GM23338 (cell line): ENCODE results near the gene ZDHHC8. TPM values are rescaled to one million over a fixed set of nuclear protein-coding genes. Genes with fewer than 3 reads are reported as not detected.

Experiments used
- ATAC-seq: fragments of 200-7000 bp; cut with Tn5 transposase; 3 replicates; pipeline ENCODE4 v1.9.1; 2020
- DNase-seq: peaks from one replicate; pipeline ENCODE4 v3.0.0-alpha.2; 2015; ENCODE audit warnings: low spot score
- H2AFZ ChIP-seq: fragments of 200-600 bp; sonication (generic); 2 replicates; pipeline ENCODE4 v1.8.0; 2016; ENCODE audit warnings: antibody characterized with exemption, mild to moderate bottlenecking, moderate library complexity
- H3F3A ChIP-seq: fragments of 200-600 bp; sonication (generic); replicated peaks from 2 replicates; pipeline ENCODE4 v1.8.0; 2017; ENCODE audit warnings: antibody characterized with exemption, mixed run types, low read depth
- H3K27ac ChIP-seq: fragments of 200-600 bp; sonication (generic); 2 replicates; pipeline ENCODE4 v1.6.1; 2016; ENCODE audit warnings: low read depth
- H3K27me3 ChIP-seq: fragments of 200-600 bp; sonication (generic); 2 replicates; pipeline ENCODE4 v1.8.0; 2016; ENCODE audit warnings: mild to moderate bottlenecking, mixed run types, moderate library complexity; ENCODE audit not compliant: insufficient read depth
- H3K36me3 ChIP-seq: fragments of 200-600 bp; sonication (generic); 2 replicates; pipeline ENCODE4 v1.8.0; 2016; ENCODE audit warnings: mild to moderate bottlenecking; ENCODE audit not compliant: insufficient read depth
- H3K4me1 ChIP-seq: fragments of 200-600 bp; sonication (generic); 2 replicates; pipeline ENCODE4 v1.8.0; 2016; ENCODE audit warnings: mild to moderate bottlenecking, moderate library complexity; ENCODE audit not compliant: insufficient read depth
- H3K4me2 ChIP-seq: fragments of 200-600 bp; sonication (generic); 2 replicates; pipeline ENCODE4 v1.7.1; 2017; ENCODE audit warnings: mixed run types
- H3K4me3 ChIP-seq: fragments of 200-600 bp; sonication (generic); 2 replicates; pipeline ENCODE4 v1.6.1; 2016; ENCODE audit warnings: mixed run types
- H3K79me2 ChIP-seq: fragments of 200-600 bp; sonication (generic); replicated peaks from 2 replicates; pipeline ENCODE4 v1.8.0; 2017; ENCODE audit warnings: mild to moderate bottlenecking; ENCODE audit not compliant: insufficient read depth
- H3K9me2 ChIP-seq: fragments of 200-600 bp; sonication (generic); 2 replicates; pipeline ENCODE4 v1.8.0; 2017; ENCODE audit not compliant: insufficient read depth
- H4K20me1 ChIP-seq: fragments of 200-600 bp; sonication (generic); replicated peaks from 2 replicates; pipeline ENCODE4 v1.8.0; 2017; ENCODE audit warnings: mild to moderate bottlenecking; ENCODE audit not compliant: insufficient read depth
- H3K27ac Mint-ChIP-seq: 2 replicates; pipeline ENCODE4 v1.8.0; 2020; ENCODE audit warnings: inconsistent platforms, mild to moderate bottlenecking, moderate library complexity, mixed read lengths
- H3K27me3 Mint-ChIP-seq: 3 replicates; pipeline ENCODE4 v1.8.0; 2022; ENCODE audit warnings: low read depth, mild to moderate bottlenecking, moderate library complexity, mixed read lengths, inconsistent platforms; ENCODE audit not compliant: insufficient read depth, poor library complexity
- H3K36me3 Mint-ChIP-seq: 3 replicates; pipeline ENCODE4 v1.8.0; 2021; ENCODE audit warnings: low read depth, mild to moderate bottlenecking, inconsistent platforms, moderate library complexity, mixed read lengths
- H3K4me1 Mint-ChIP-seq: 3 replicates; pipeline ENCODE4 v1.8.0; 2020; ENCODE audit warnings: mild to moderate bottlenecking, inconsistent platforms, mixed read lengths
- H3K4me3 Mint-ChIP-seq: 3 replicates; pipeline ENCODE4 v1.8.0; 2021; ENCODE audit warnings: moderate library complexity, mild to moderate bottlenecking, inconsistent platforms, mixed read lengths
- H3K9me3 Mint-ChIP-seq: 3 replicates; pipeline ENCODE4 v1.8.0; 2020; ENCODE audit warnings: moderate library complexity, mild to moderate bottlenecking, inconsistent platforms, mixed read lengths
- CREB1 ChIP-seq: fragments of 250-450 bp; sonication (Bioruptor Pico); IDR thresholded peaks from 2 replicates; pipeline ENCODE4 v1.5.0; 2020; ENCODE audit warnings: low read depth, mild to moderate bottlenecking, moderate library complexity
- EZH2 ChIP-seq: fragments of 200-600 bp; sonication (generic); IDR thresholded peaks from one replicate; pipeline ENCODE4 v1.8.0; 2017; ENCODE audit warnings: antibody characterized with exemption, mild to moderate bottlenecking, low read depth; ENCODE audit not compliant: unreplicated experiment
- EZH2phosphoT487 ChIP-seq: fragments of 200-600 bp; sonication (generic); IDR thresholded peaks from one replicate; pipeline ENCODE4 v1.8.1; 2018; ENCODE audit warnings: antibody characterized with exemption; ENCODE audit not compliant: unreplicated experiment
- JUNB ChIP-seq: IDR thresholded peaks from one replicate; pipeline ENCODE4 v1.6.1; 2016; ENCODE audit warnings: antibody characterized with exemption; ENCODE audit not compliant: unreplicated experiment
- STAT1 ChIP-seq: IDR thresholded peaks from one replicate; pipeline ENCODE4 v1.6.1; 2016; ENCODE audit warnings: antibody characterized with exemption; ENCODE audit not compliant: unreplicated experiment
- ZNF331 ChIP-seq: fragments of 250-450 bp; sonication (Bioruptor Pico); IDR thresholded peaks from 2 replicates; pipeline ENCODE4 v1.5.0; 2020; ENCODE audit warnings: low read depth, mild to moderate bottlenecking, moderate library complexity
- polyA plus RNA-seq: library from polyadenylated mRNA; unstranded; fragments of >200 nt; fragmentation: Nextera tagmentation; extraction: Ambion mirVana; gene quantifications from 2 replicates; pipeline ENCODE4 v1.2.1, GENCODE V29; 2016
- total RNA-seq: library from RNA; depleted of rRNA; stranded (reverse); fragments of >200 nt; shearing (Covaris generic); gene quantifications from 2 replicates; pipeline ENCODE4 v1.2.3, GENCODE V29; 2014
- TF ChIP-seq, protein P1 (sequence below): IDR thresholded peaks from 2 replicates; pipeline ENCODE4 v1.6.1; 2016; ENCODE audit warnings: antibody characterized with exemption
- TF ChIP-seq, protein P2 (sequence below): fragments of 250-450 bp; sonication (Bioruptor Pico); IDR thresholded peaks from 2 replicates; pipeline ENCODE4 v1.5.0; 2020; ENCODE audit warnings: mild to moderate bottlenecking, moderate library complexity

ZDHHC8 gene
- total and polyA plus RNA-seq, 2 experiments from 2014 or later = 13.7 to 47.6 TPM

DNA sequence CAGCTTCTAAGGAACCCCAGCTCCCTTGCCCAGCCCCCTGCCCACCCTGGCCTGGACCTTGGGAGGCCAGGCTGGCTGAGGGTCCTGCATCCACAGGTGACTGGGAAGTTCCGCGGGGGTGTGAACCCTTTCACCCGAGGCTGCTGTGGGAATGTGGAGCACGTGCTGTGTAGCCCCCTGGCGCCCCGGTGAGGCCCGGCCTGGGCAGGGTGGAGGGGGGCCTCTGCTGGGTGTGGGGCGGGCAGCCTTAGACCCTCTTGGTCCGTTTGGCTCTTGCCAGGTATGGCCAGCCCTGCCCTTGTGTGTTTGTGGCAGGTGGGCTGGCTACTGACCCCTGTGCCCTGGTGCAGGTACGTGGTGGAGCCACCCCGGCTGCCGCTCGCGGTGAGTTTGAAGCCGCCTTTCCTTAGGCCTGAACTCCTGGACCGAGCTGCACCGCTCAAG is 8.9 kb downstream of the ZDHHC8 start:
- no peaks in the 10 kb centered on the region for H3F3A ChIP-seq
- DNase-seq (no peak), ATAC-seq (no peak)
- no peaks in the 10 kb centered on the region for H3K4me1 ChIP-seq
- TF ChIP-seq ZNF331 (CRISPR knock-in tag) = no peak
- TF ChIP-seq STAT1 = no peak
- no peak for TF ChIP-seq CREB1
- no peak for TF ChIP-seq JUNB
- TF ChIP-seq, protein P1, sequence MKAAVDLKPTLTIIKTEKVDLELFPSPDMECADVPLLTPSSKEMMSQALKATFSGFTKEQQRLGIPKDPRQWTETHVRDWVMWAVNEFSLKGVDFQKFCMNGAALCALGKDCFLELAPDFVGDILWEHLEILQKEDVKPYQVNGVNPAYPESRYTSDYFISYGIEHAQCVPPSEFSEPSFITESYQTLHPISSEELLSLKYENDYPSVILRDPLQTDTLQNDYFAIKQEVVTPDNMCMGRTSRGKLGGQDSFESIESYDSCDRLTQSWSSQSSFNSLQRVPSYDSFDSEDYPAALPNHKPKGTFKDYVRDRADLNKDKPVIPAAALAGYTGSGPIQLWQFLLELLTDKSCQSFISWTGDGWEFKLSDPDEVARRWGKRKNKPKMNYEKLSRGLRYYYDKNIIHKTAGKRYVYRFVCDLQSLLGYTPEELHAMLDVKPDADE = no peak
- no peak for TF ChIP-seq EZH2phosphoT487
- TF ChIP-seq EZH2 = no peak
- TF ChIP-seq, protein P2, sequence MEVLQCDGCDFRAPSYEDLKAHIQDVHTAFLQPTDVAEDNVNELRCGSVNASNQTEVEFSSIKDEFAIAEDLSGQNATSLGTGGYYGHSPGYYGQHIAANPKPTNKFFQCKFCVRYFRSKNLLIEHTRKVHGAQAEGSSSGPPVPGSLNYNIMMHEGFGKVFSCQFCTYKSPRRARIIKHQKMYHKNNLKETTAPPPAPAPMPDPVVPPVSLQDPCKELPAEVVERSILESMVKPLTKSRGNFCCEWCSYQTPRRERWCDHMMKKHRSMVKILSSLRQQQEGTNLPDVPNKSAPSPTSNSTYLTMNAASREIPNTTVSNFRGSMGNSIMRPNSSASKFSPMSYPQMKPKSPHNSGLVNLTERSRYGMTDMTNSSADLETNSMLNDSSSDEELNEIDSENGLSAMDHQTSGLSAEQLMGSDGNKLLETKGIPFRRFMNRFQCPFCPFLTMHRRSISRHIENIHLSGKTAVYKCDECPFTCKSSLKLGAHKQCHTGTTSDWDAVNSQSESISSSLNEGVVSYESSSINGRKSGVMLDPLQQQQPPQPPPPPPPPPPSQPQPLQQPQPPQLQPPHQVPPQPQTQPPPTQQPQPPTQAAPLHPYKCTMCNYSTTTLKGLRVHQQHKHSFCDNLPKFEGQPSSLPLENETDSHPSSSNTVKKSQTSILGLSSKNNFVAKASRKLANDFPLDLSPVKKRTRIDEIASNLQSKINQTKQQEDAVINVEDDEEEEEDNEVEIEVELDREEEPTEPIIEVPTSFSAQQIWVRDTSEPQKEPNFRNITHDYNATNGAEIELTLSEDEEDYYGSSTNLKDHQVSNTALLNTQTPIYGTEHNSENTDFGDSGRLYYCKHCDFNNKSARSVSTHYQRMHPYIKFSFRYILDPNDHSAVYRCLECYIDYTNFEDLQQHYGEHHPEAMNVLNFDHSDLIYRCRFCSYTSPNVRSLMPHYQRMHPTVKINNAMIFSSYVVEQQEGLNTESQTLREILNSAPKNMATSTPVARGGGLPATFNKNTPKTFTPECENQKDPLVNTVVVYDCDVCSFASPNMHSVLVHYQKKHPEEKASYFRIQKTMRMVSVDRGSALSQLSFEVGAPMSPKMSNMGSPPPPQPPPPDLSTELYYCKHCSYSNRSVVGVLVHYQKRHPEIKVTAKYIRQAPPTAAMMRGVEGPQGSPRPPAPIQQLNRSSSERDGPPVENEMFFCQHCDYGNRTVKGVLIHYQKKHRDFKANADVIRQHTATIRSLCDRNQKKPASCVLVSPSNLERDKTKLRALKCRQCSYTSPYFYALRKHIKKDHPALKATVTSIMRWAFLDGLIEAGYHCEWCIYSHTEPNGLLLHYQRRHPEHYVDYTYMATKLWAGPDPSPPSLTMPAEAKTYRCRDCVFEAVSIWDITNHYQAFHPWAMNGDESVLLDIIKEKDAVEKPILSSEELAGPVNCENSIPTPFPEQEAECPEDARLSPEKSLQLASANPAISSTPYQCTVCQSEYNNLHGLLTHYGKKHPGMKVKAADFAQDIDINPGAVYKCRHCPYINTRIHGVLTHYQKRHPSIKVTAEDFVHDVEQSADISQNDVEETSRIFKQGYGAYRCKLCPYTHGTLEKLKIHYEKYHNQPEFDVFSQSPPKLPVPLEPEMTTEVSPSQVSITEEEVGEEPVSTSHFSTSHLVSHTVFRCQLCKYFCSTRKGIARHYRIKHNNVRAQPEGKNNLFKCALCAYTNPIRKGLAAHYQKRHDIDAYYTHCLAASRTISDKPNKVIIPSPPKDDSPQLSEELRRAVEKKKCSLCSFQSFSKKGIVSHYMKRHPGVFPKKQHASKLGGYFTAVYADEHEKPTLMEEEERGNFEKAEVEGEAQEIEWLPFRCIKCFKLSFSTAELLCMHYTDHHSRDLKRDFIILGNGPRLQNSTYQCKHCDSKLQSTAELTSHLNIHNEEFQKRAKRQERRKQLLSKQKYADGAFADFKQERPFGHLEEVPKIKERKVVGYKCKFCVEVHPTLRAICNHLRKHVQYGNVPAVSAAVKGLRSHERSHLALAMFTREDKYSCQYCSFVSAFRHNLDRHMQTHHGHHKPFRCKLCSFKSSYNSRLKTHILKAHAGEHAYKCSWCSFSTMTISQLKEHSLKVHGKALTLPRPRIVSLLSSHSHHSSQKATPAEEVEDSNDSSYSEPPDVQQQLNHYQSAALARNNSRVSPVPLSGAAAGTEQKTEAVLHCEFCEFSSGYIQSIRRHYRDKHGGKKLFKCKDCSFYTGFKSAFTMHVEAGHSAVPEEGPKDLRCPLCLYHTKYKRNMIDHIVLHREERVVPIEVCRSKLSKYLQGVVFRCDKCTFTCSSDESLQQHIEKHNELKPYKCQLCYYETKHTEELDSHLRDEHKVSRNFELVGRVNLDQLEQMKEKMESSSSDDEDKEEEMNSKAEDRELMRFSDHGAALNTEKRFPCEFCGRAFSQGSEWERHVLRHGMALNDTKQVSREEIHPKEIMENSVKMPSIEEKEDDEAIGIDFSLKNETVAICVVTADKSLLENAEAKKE (CRISPR knock-in tag) = no peak
- Mint-ChIP-seq H3K9me3 (no peaks in the 10 kb centered on the region), H3K4me3 (no peak overlapping the region), H3K27me3 (peaks cover 7% of the 10 kb centered on the region), H3K27ac (no peak overlapping the region), H3K36me3 (no peaks in the 10 kb centered on the region), H3K4me1 (no peaks in the 10 kb centered on the region)
- no peaks in the 10 kb centered on the region; the same call in 1 of the 2 replicates for H4K20me1 ChIP-seq
- H3K36me3 ChIP-seq = no peaks in the 10 kb centered on the region
- no peaks in the 10 kb centered on the region for H3K27me3 ChIP-seq
- no peak overlapping the region for H3K27ac ChIP-seq
- H3K79me2 ChIP-seq = peaks cover 9% of the 10 kb centered on the region; the same call in 1 of the 2 replicates
- H3K9me2 ChIP-seq = no peaks in the 10 kb centered on the region
- H3K4me2 ChIP-seq = no peak overlapping the region
- no peak overlapping the region for H3K4me3 ChIP-seq
- no peak overlapping the region for H2AFZ ChIP-seq
